ENCODE measurements around the gene TPSB2. TPM values are rescaled to one million over a fixed set of nuclear protein-coding genes. Genes with fewer than 3 reads are reported as not detected.

TPSB2 gene
- total RNA-seq, 4 donors from 2014 or later: 27.8 to 142 (median 91.8) TPM

DNA sequence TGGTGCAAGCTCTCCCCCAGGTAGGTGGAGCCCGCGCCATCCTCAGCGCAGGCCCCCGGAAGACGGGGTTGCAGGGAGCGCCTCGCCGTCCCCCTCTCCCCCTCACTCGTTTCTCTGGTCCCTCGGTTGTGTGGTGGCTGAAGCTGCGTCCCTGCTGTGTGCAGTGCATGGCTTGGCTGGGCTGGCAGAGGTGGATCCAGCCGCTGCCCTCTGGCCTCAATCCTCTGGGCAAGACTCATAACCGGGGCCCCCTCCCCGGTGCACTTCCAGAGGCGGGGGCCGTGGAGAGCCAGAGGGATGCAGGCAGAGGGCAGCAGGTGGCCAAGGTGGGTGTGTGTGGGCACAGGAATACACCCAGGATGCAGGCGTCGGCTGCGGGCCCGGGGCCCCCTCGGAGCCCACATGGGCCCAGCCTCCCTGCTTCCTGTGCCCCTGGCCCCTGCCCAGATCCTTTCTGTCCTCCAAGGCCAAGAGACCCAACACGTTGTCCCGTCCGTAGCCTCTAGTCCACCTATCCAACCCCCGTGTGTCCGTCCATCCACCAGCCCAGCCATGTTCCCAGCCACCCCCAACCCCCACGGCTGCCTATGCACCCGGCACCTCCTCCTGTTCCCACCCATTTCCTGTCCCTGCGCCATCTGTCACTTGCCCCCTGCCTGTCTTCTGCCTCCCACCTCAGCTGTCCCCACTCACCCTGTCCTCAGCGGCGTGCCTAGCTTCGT, 14.2 kb downstream of the TPSB2 start:
- H3K36me3 ChIP-seq: peaks cover 0 to 100% of the 10 kb centered on the region in 2 donors
- TF ChIP-seq, protein P1, sequence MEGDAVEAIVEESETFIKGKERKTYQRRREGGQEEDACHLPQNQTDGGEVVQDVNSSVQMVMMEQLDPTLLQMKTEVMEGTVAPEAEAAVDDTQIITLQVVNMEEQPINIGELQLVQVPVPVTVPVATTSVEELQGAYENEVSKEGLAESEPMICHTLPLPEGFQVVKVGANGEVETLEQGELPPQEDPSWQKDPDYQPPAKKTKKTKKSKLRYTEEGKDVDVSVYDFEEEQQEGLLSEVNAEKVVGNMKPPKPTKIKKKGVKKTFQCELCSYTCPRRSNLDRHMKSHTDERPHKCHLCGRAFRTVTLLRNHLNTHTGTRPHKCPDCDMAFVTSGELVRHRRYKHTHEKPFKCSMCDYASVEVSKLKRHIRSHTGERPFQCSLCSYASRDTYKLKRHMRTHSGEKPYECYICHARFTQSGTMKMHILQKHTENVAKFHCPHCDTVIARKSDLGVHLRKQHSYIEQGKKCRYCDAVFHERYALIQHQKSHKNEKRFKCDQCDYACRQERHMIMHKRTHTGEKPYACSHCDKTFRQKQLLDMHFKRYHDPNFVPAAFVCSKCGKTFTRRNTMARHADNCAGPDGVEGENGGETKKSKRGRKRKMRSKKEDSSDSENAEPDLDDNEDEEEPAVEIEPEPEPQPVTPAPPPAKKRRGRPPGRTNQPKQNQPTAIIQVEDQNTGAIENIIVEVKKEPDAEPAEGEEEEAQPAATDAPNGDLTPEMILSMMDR (IDR thresholded peaks at IDR 0.05): no peak
- TF ChIP-seq POLR2AphosphoS5 (IDR thresholded peaks at IDR 0.05) (no peak), EP300 (IDR thresholded peaks at IDR 0.05) (no peak), POLR2A (IDR thresholded peaks at IDR 0.05) (no peak)
- no peak for ATAC-seq
- 55 to 74% methylated on average over 9 to 15 of the region's 32 CpGs for WGBS, 2 donors (ENCODE audit: low coverage in 1 of 2)
- H3K4me1 ChIP-seq: peaks cover 0 to 6% (median 0%) of the 10 kb centered on the region in 3 donors
- H3K27ac ChIP-seq: no peak overlapping the region
- no peaks in the 10 kb centered on the region for H3K27me3 ChIP-seq
- H3K4me3 ChIP-seq: no peak overlapping the region
- no peaks in the 10 kb centered on the region for H3K9me3 ChIP-seq

DNA sequence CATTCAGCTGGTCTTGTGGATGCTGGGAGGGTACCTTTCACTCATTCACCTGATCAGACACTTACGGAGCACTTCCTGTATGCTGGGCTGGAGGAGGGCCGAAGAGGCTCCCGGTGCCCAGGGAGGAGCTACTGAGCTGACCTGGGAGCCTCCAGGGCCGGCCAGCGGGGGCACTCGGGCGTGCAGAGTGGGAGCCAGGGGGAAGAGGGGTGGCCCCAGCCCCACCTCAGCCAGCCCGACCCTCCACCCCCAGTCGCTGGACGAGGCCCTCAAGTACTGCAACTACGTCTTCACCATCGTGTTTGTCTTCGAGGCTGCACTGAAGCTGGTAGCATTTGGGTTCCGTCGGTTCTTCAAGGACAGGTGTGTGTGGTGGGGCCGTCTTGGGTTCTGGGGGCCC, 15.3 kb downstream of the TPSB2 start:
- WGBS, 2 donors (ENCODE audit: low coverage in 1 of 2): no CpG with 5 or more reads among the region's 16 CpGs
- Histone ChIP-seq H3K27ac (no peak overlapping the region), H3K9me3 (no peaks in the 10 kb centered on the region), H3K4me1 (no peaks in the 10 kb centered on the region), H3K36me3 (peaks cover 0 to 100% of the 10 kb centered on the region in 2 donors), H3K27me3 (no peaks in the 10 kb centered on the region), H3K4me3 (no peak overlapping the region)
- ATAC-seq: no peak
- TF ChIP-seq, protein P1 (IDR thresholded peaks at IDR 0.05): no peak
- TF ChIP-seq POLR2A (IDR thresholded peaks at IDR 0.05) (no peak), POLR2AphosphoS5 (IDR thresholded peaks at IDR 0.05) (no peak), EP300 (IDR thresholded peaks at IDR 0.05) (no peak)

DNA sequence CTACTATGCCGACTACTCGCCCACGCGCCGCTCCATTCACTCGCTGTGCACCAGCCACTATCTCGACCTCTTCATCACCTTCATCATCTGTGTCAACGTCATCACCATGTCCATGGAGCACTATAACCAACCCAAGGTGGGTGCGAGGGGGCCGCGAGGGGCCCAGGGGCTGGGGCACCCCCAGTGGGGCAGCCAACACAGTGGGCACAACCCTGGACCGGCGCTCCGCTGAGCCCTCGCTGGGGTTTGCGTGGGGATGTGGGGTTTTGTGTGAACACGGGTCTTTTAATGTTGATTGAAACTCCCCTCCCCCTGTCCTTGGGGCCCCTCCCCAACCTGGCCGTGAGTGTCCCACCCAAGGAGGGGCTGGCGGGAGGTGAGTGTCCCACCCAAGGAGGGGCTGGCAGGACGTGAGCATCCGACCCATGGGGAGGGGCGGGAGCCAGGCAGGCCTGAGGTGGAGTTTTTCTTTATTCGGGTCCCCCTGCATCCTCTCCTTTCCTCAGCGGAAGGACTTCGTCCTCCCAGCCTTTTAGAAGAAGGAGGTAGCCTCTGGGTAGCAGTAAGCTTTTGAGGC, 16.1 kb downstream of the TPSB2 start:
- 100% methylated on average over 2 of the region's 25 CpGs; no CpG with 5 or more reads in 1 of the 2 donors for WGBS, 2 donors (ENCODE audit: low coverage in 1 of 2)
- no peak for ATAC-seq
- Histone ChIP-seq H3K9me3 (no peaks in the 10 kb centered on the region), H3K36me3 (peaks cover 0 to 100% of the 10 kb centered on the region in 2 donors), H3K4me1 (no peaks in the 10 kb centered on the region), H3K4me3 (no peak overlapping the region), H3K27ac (peak overlapping the region in 1 of 4 donors; percentile 6), H3K27me3 (no peaks in the 10 kb centered on the region)
- TF ChIP-seq POLR2AphosphoS5 (IDR thresholded peaks at IDR 0.05) (no peak), POLR2A (IDR thresholded peaks at IDR 0.05) (no peak), EP300 (IDR thresholded peaks at IDR 0.05) (no peak)
- TF ChIP-seq, protein P1 (IDR thresholded peaks at IDR 0.05): no peak

DNA sequence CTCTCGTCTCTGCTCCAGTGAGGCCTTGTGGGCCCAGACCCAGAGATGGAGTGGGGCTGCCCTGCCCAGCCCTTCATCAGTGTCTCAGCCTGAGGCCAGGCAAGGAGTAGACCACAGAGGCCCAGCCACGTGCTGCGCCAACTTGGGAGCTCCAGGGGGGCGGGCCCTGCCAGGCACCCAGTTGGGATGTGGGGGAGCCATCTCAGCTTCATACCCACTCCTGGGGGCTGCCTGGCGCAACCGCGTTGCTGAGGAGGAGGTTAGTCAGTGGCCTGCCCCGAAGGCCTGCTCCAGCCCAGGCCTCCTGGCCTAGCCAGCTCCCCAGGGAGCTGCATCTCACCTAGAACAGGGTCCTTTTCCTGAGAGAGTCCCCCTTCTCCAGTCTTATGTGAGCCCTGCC, 16.8 kb downstream of the TPSB2 start:
- Histone ChIP-seq H3K4me3 (no peak overlapping the region), H3K36me3 (peaks cover 0 to 100% of the 10 kb centered on the region in 2 donors), H3K27ac (no peak overlapping the region), H3K4me1 (no peaks in the 10 kb centered on the region), H3K27me3 (no peaks in the 10 kb centered on the region), H3K9me3 (no peaks in the 10 kb centered on the region)
- no CpG with 5 or more reads among the region's 8 CpGs for WGBS, 2 donors (ENCODE audit: low coverage in 1 of 2)
- ATAC-seq: no peak
- TF ChIP-seq POLR2AphosphoS5 (IDR thresholded peaks at IDR 0.05) (no peak), EP300 (IDR thresholded peaks at IDR 0.05) (no peak), POLR2A (IDR thresholded peaks at IDR 0.05) (no peak)
- TF ChIP-seq, protein P1 (IDR thresholded peaks at IDR 0.05): no peak
